Transverse colon (tissue), 4 donors: Measurements from ENCODE around the gene C1orf159. TPM values are rescaled to one million over a fixed set of nuclear protein-coding genes. Genes with fewer than 3 reads are reported as not detected.

Experiments used
- DNase-seq: peaks from one replicate; pipeline ENCODE4 v3.0.0-alpha.2; 2019
- H3K27ac ChIP-seq, 4 donors: fragments of 200-600 bp; sonication (generic); 2 replicates each; pipeline ENCODE4 v1.5.1; 2016 to 2018; ENCODE audit warnings: inconsistent platforms in 4 of 4
- H3K27me3 ChIP-seq: fragments of 200-600 bp; sonication (generic); 2 replicates; pipeline ENCODE4 v1.5.1; 2017; ENCODE audit warnings: inconsistent platforms
- H3K36me3 ChIP-seq, 4 donors: fragments of 200-600 bp; sonication (generic); 2 replicates each; pipeline ENCODE4 v1.5.1; 2017 to 2019; ENCODE audit warnings: inconsistent platforms in 4 of 4
- H3K4me1 ChIP-seq, 4 donors: fragments of 200-600 bp; sonication (generic); 2 replicates each; pipeline ENCODE4 v1.5.1; 2017 to 2020; ENCODE audit warnings: inconsistent platforms in 4 of 4
- H3K4me3 ChIP-seq, 4 donors: fragments of 200-600 bp; sonication (generic); 1 replicate in 1 of 4; 2 replicates in 3 of 4; pipeline versions ENCODE4 v1.5.1 to v1.6.1; 2017 to 2019; ENCODE audit warnings: inconsistent platforms in 4 of 4
- H3K9me3 ChIP-seq, 2 donors: fragments of 200-600 bp; sonication (generic); 2 replicates each; pipeline ENCODE4 v1.5.1; 2017 to 2019; ENCODE audit warnings: inconsistent platforms in 2 of 2
- CTCF ChIP-seq, 5 experiments: fragments of 200-600 bp in 3 of 5; fragments of 450-650 bp in 2 of 5; sonication (generic) in 3 of 5; IDR thresholded peaks; 1 replicate in 2 of 5; 2 replicates in 3 of 5; pipeline ENCODE4 v1.5.1; 2016 to 2017; ENCODE audit warnings: antibody characterized with exemption in 5 of 5, inconsistent platforms in 3 of 5, mild to moderate bottlenecking in 2 of 5, moderate library complexity in 1 of 5
- EP300 ChIP-seq: sonication (generic); formaldehyde crosslinking; IDR thresholded peaks from one replicate; pipeline ENCODE4 v1.6.1; 2017; ENCODE audit warnings: antibody characterized with exemption, low read depth
- POLR2A ChIP-seq: fragments of 450-650 bp; IDR thresholded peaks from one replicate; pipeline ENCODE4 v1.6.1; 2016; ENCODE audit warnings: antibody characterized with exemption, mild to moderate bottlenecking, moderate library complexity
- POLR2AphosphoS5 ChIP-seq, 3 donors: sonication (generic); formaldehyde crosslinking; IDR thresholded peaks; one replicate each; pipeline ENCODE4 v1.6.1; 2016; ENCODE audit warnings: antibody characterized with exemption in 3 of 3
- WGBS, 2 donors: methylation state at CpG; one replicate each; pipeline ENCODE4 v1.1.5; 2018; ENCODE audit warnings: low coverage in 1 of 2; 5-methylcytosine and 5-hydroxymethylcytosine counted together
- in situ Hi-C, 4 donors: fragments of 200-750 bp; cut with MboI; loops; one replicate each; pipeline versions ENCODE4 v1.15.0 to v1.15.1; 2017; ENCODE audit warnings: low sequenced_read_pairs in 3 of 4, low pct_ligation_motif_present in 1 of 4, low pct_unique_long_range_greater_than_20kb in 1 of 4
- intact Hi-C: fragments of 100-400 bp; cut with DNase I; formaldehyde crosslinking; loops from one replicate; pipeline ENCODE4 v1.15.1; 2023; ENCODE audit warnings: low total_unique reads
- total RNA-seq, 4 donors: library from RNA; depleted of rRNA; stranded (reverse); fragments of >200 nt; gene quantifications; one replicate each; pipeline ENCODE4 v1.1.0, GENCODE V29; 2016

The C1orf159 gene
- total RNA-seq, 4 donors from 2014 or later, result 23.6 to 108 (median 47.3) TPM

GRCh38 chr1:1051127-1051810 lies 64.6 kb downstream of the C1orf159 start:
- WGBS, 2 donors, result 80% methylated on average over 25 of the region's 46 CpGs; no CpG with 5 or more reads in 1 of the 2 donors
- intact Hi-C loops, result no loop called here

GRCh38 chr1:1050577-1051052 lies 65.3 kb downstream of the C1orf159 start:
- H3K27me3 ChIP-seq, result no peaks in the 10 kb centered on the region
- H3K4me3 ChIP-seq, result no peak overlapping the region
- H3K9me3 ChIP-seq, result no peaks in the 10 kb centered on the region
- peak; percentile 75 for DNase-seq
- TF ChIP-seq CTCF (IDR thresholded peaks at IDR 0.05), result no peak
- TF ChIP-seq EP300, result no peak
- TF ChIP-seq POLR2A, result no peak
- TF ChIP-seq POLR2AphosphoS5 (IDR thresholded peaks at IDR 0.05), result no peak
- peaks cover 0 to 8% (median 1%) of the 10 kb centered on the region in 4 donors for H3K4me1 ChIP-seq
- no peak overlapping the region for H3K27ac ChIP-seq
- intact Hi-C loops, result no loop called here
- H3K36me3 ChIP-seq, result no peaks in the 10 kb centered on the region
- 35% methylated on average over 28 of the region's 32 CpGs; no CpG with 5 or more reads in 1 of the 2 donors for WGBS, 2 donors
- in situ Hi-C loops, result no loop called here

More at GRCh38 chr1:1051127-1051810, 64.6 kb downstream of the C1orf159 start:
- in situ Hi-C loops, result no loop called here
- no peak overlapping the region for H3K27ac ChIP-seq
- no peaks in the 10 kb centered on the region for H3K36me3 ChIP-seq
- TF ChIP-seq CTCF (IDR thresholded peaks at IDR 0.05), result no peak
- TF ChIP-seq EP300, result no peak
- no peak for TF ChIP-seq POLR2AphosphoS5 (IDR thresholded peaks at IDR 0.05)
- TF ChIP-seq POLR2A, result no peak
- no peak for DNase-seq
- H3K9me3 ChIP-seq, result no peaks in the 10 kb centered on the region
- H3K4me1 ChIP-seq, result peaks cover 0 to 8% (median 1%) of the 10 kb centered on the region in 4 donors
- H3K4me3 ChIP-seq, result no peak overlapping the region
- no peaks in the 10 kb centered on the region for H3K27me3 ChIP-seq

GRCh38 chr1:1049318-1050165 lies 66.3 kb downstream of the C1orf159 start:
- no peak overlapping the region for H3K27ac ChIP-seq
- in situ Hi-C loops (no loop called here), intact Hi-C loops (no loop called here)
- TF ChIP-seq POLR2AphosphoS5 (IDR thresholded peaks at IDR 0.05), result no peak
- no peak for TF ChIP-seq EP300
- TF ChIP-seq POLR2A, result no peak
- no peak for TF ChIP-seq CTCF (IDR thresholded peaks at IDR 0.05)
- 81% methylated on average over 37 of the region's 57 CpGs; no CpG with 5 or more reads in 1 of the 2 donors for WGBS, 2 donors
- no peaks in the 10 kb centered on the region for H3K9me3 ChIP-seq
- no peaks in the 10 kb centered on the region for H3K27me3 ChIP-seq
- no peaks in the 10 kb centered on the region for H3K36me3 ChIP-seq
- H3K4me1 ChIP-seq, result peaks cover 0 to 8% (median 1%) of the 10 kb centered on the region in 4 donors
- no peak for DNase-seq
- no peak overlapping the region for H3K4me3 ChIP-seq

- 87 to 88% methylated on average over 6 to 15 of the region's 28 CpGs for WGBS, 2 donors
- Histone ChIP-seq H3K4me1 (peaks cover 0 to 8% (median 1%) of the 10 kb centered on the region in 4 donors), H3K36me3 (no peaks in the 10 kb centered on the region), H3K27me3 (no peaks in the 10 kb centered on the region), H3K4me3 (no peak overlapping the region), H3K27ac (no peak overlapping the region), H3K9me3 (no peaks in the 10 kb centered on the region)
- no peak for DNase-seq
- in situ Hi-C loops, result no loop called here
- intact Hi-C loops, result no loop called here
- TF ChIP-seq POLR2AphosphoS5 (IDR thresholded peaks at IDR 0.05), result no peak
- TF ChIP-seq CTCF (IDR thresholded peaks at IDR 0.05), result no peak
- TF ChIP-seq POLR2A, result no peak
- no peak for TF ChIP-seq EP300
These were observed 67.1 kb downstream of the C1orf159 start for GRCh38 chr1:1048765-1049164.
